Measurements from ENCODE around the gene PCYT2. TPM values are rescaled to one million over a fixed set of nuclear protein-coding genes. Genes with fewer than 3 reads are reported as not detected.

PCYT2 gene
- polyA plus RNA-seq, 1 donor (not counting 4 experiments of a cell fraction or from before 2014, with no cell fraction given): 38.1 TPM

- no peak overlapping the region for H3K4me3 ChIP-seq (ENCODE audit: control insufficient read depth in 2 of 3, extremely low read depth in 1 of 3, insufficient read depth in 2 of 3, low read depth in 1 of 3, low read length in 3 of 3)
- no peak overlapping the region for H3K4me2 ChIP-seq (ENCODE audit: control insufficient read depth, extremely low read depth, insufficient read depth, low read depth, low read length)
- TF ChIP-seq CTCF (optimal IDR thresholded peaks at IDR 0.05 in 1 of 3, IDR thresholded peaks at IDR 0.05 in 1 of 3, conservative IDR thresholded peaks at IDR 0.05 in 1 of 3; ENCODE audit: extremely low read depth in 1 of 3, insufficient read depth in 2 of 3, low read length in 3 of 3) (no peak), EZH2 (IDR thresholded peaks at IDR 0.05; ENCODE audit: low read length) (no peak)
- FAIRE-seq: no peak
- no peak overlapping the region for H3K27ac ChIP-seq (ENCODE audit: control insufficient read depth, insufficient read depth, low read length)
- H3K27me3 ChIP-seq (ENCODE audit: control insufficient read depth, extremely low read depth, insufficient read depth, low read length): no peaks in the 10 kb centered on the region
- no peak overlapping the region for H3K9ac ChIP-seq (ENCODE audit: control insufficient read depth, extremely low read depth, insufficient read depth, low read length)
- peaks cover 82% of the 10 kb centered on the region for H3K79me2 ChIP-seq (ENCODE audit: control insufficient read depth, insufficient read depth, low read length)
- dilution Hi-C loops (cut with MboI; ENCODE audit: extremely low pct_ligation_motif_present, low sequenced_read_pairs): no loop called here
- H3K36me3 ChIP-seq (ENCODE audit: control insufficient read depth in 2 of 2, extremely low read depth in 1 of 2, insufficient read depth in 2 of 2, low read length in 2 of 2): peaks cover 24 to 30% of the 10 kb centered on the region in 2 experiments
- no peaks in the 10 kb centered on the region for H3K9me1 ChIP-seq (ENCODE audit: control insufficient read depth, extremely low read depth, insufficient read depth, low read length)
- H3K4me1 ChIP-seq (ENCODE audit: control insufficient read depth, extremely low read depth, insufficient read depth, low read length): peaks cover 28% of the 10 kb centered on the region
- DNase-seq (ENCODE audit: low read depth, low spot score): no peak
- no peaks in the 10 kb centered on the region for H3K9me3 ChIP-seq (ENCODE audit: control insufficient read depth, low read depth, low read length)
- H4K20me1 ChIP-seq (ENCODE audit: control insufficient read depth, extremely low read depth, insufficient read depth, low read length): peaks cover 8% of the 10 kb centered on the region
- H2AFZ ChIP-seq (ENCODE audit: control insufficient read depth, low read length): no peak overlapping the region
Measured at GRCh38 chr17:81921996-81922565, 10.9 kb upstream of the PCYT2 start.

GRCh38 chr17:81921537-81921862 lies 10.3 kb upstream of the PCYT2 start:
- Histone ChIP-seq H4K20me1 (ENCODE audit: control insufficient read depth, extremely low read depth, insufficient read depth, low read length) (peaks cover 12% of the 10 kb centered on the region), H3K4me3 (ENCODE audit: control insufficient read depth in 2 of 3, extremely low read depth in 1 of 3, insufficient read depth in 2 of 3, low read depth in 1 of 3, low read length in 3 of 3) (no peak overlapping the region), H2AFZ (ENCODE audit: control insufficient read depth, low read length) (no peak overlapping the region), H3K9me1 (ENCODE audit: control insufficient read depth, extremely low read depth, insufficient read depth, low read length) (no peaks in the 10 kb centered on the region), H3K4me2 (ENCODE audit: control insufficient read depth, extremely low read depth, insufficient read depth, low read depth, low read length) (no peak overlapping the region), H3K79me2 (ENCODE audit: control insufficient read depth, insufficient read depth, low read length) (peaks cover 80% of the 10 kb centered on the region), H3K36me3 (ENCODE audit: control insufficient read depth in 2 of 2, extremely low read depth in 1 of 2, insufficient read depth in 2 of 2, low read length in 2 of 2) (peaks cover 24 to 30% of the 10 kb centered on the region in 2 experiments), H3K27me3 (ENCODE audit: control insufficient read depth, extremely low read depth, insufficient read depth, low read length) (no peaks in the 10 kb centered on the region), H3K9ac (ENCODE audit: control insufficient read depth, extremely low read depth, insufficient read depth, low read length) (no peak overlapping the region), H3K27ac (ENCODE audit: control insufficient read depth, insufficient read depth, low read length) (no peak overlapping the region), H3K9me3 (ENCODE audit: control insufficient read depth, low read depth, low read length) (no peaks in the 10 kb centered on the region), H3K4me1 (ENCODE audit: control insufficient read depth, extremely low read depth, insufficient read depth, low read length) (peaks cover 33% of the 10 kb centered on the region)
- DNase-seq (ENCODE audit: low read depth, low spot score): no peak
- no peak for TF ChIP-seq CTCF (optimal IDR thresholded peaks at IDR 0.05 in 1 of 3, IDR thresholded peaks at IDR 0.05 in 1 of 3, conservative IDR thresholded peaks at IDR 0.05 in 1 of 3; ENCODE audit: extremely low read depth in 1 of 3, insufficient read depth in 2 of 3, low read length in 3 of 3)
- TF ChIP-seq EZH2 (IDR thresholded peaks at IDR 0.05; ENCODE audit: low read length): no peak
- dilution Hi-C loops (cut with MboI; ENCODE audit: extremely low pct_ligation_motif_present, low sequenced_read_pairs): no loop called here
- no peak for FAIRE-seq

All from keratinocyte (primary cell).